Uterus (tissue), 4 donors: ENCODE results near the gene NRXN3. TPM values are rescaled to one million over a fixed set of nuclear protein-coding genes. Genes with fewer than 3 reads are reported as not detected.

Experiments used
- DNase-seq, 2 donors: peaks; one replicate each; pipeline ENCODE4 v3.0.0-alpha.2; 2019 to 2020
- H3K27ac ChIP-seq, 2 donors: fragments of 200-600 bp; sonication (generic); 1 replicate in 1 of 2; 2 replicates in 1 of 2; pipeline ENCODE4 v1.5.1; 2016 to 2018
- H3K27me3 ChIP-seq, 2 donors: fragments of 200-600 bp; sonication (generic); one replicate each; pipeline ENCODE4 v1.5.1; 2018 to 2019; ENCODE audit warnings: control low read depth in 1 of 2
- H3K36me3 ChIP-seq, 2 donors: fragments of 200-600 bp; sonication (generic); one replicate each; pipeline ENCODE4 v1.5.1; 2019; ENCODE audit warnings: control low read depth in 1 of 2
- H3K4me1 ChIP-seq, 2 donors: fragments of 200-600 bp; sonication (generic); one replicate each; pipeline ENCODE4 v1.5.1; 2018 to 2019; ENCODE audit warnings: control low read depth in 1 of 2
- H3K4me3 ChIP-seq, 2 donors: fragments of 200-600 bp; sonication (generic); 1 replicate in 1 of 2; 2 replicates in 1 of 2; pipeline ENCODE4 v1.5.1; 2018 to 2019; ENCODE audit warnings: mild to moderate bottlenecking in 1 of 2
- H3K9me3 ChIP-seq, 2 donors: fragments of 200-600 bp; sonication (generic); one replicate each; pipeline ENCODE4 v1.5.1; 2019; ENCODE audit warnings: control low read depth in 1 of 2
- CTCF ChIP-seq, 4 experiments: fragments of 200-600 bp in 2 of 4; fragments of 450-650 bp in 2 of 4; sonication (generic) in 2 of 4; IDR thresholded peaks; one replicate each; pipeline ENCODE4 v1.5.1; 2016 to 2019; ENCODE audit warnings: antibody characterized with exemption in 4 of 4, mild to moderate bottlenecking in 2 of 4, moderate library complexity in 1 of 4
- POLR2A ChIP-seq, 2 donors: fragments of 450-650 bp; IDR thresholded peaks; one replicate each; pipeline ENCODE4 v1.6.1; 2016; ENCODE audit warnings: antibody characterized with exemption in 2 of 2, mild to moderate bottlenecking in 1 of 2, moderate library complexity in 1 of 2
- intact Hi-C: fragments of 100-400 bp; cut with DNase I; formaldehyde crosslinking; loops from one replicate; pipeline ENCODE4 v1.15.1; 2023; ENCODE audit warnings: low total_unique reads
- total RNA-seq, 4 donors: library from RNA; depleted of rRNA in 3 of 4; stranded (reverse); fragments of >200 nt in 3 of 4; gene quantifications; one replicate each; pipeline versions ENCODE4 v1.1.0 to v1.2.4, GENCODE V29; 2014 to 2023
- donor health status: DM: yes; HTN: yes; CAD: no.

Gene NRXN3
- total RNA-seq, 4 donors from 2014 or later, result 2.9 to 17.0 (median 4.4) TPM

DNA sequence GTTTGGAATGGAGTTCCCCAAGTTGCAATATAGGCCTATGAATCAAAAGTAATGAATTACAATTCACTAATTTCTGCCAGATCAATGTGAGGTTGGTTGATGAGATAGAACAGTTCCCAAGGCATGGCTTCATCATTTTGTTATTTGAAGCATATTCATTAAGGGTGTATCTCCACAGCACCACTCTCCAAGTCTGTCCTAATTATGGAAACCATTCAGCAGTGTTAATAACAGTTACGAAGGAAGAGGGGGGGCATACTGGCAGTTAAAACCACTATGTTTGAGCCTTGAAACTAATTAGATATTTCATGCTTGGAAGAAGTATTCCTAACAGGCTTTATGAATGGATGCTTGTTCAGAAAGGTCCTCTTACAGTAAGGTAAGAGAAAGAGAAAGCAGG lies 1520.8 kb downstream of the NRXN3 start:
- intact Hi-C loops, result no loop called here
- no peak for TF ChIP-seq CTCF (IDR thresholded peaks at IDR 0.05)
- no peak for TF ChIP-seq POLR2A (IDR thresholded peaks at IDR 0.05)
- no peaks in the 10 kb centered on the region for H3K36me3 ChIP-seq
- DNase-seq, result no peak
- H3K27ac ChIP-seq, result no peak overlapping the region
- no peaks in the 10 kb centered on the region for H3K9me3 ChIP-seq
- H3K27me3 ChIP-seq, result no peaks in the 10 kb centered on the region
- H3K4me3 ChIP-seq, result no peak overlapping the region
- H3K4me1 ChIP-seq, result peaks cover 0 to 4% of the 10 kb centered on the region in 2 donors

DNA sequence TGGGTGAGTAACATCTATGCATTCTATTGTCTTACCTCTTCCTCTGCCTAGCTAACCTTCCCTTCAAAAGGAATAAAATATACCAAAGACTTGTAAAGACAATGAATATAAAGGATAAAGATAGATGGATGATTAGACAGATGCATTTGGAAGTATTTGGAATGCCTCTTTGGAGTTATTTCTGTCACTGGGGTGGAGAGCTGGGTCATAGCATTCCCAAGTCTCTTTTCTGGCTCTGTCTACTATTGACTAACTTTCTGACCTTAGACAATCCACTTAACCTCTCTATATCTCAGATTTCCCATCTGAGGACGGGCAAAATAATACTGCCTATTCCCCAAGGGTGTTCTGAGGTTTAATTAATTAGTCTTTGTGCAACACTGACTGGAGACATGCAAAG lies 1523.8 kb downstream of the NRXN3 start:
- Histone ChIP-seq H3K36me3 (no peaks in the 10 kb centered on the region), H3K27me3 (no peaks in the 10 kb centered on the region), H3K4me1 (peaks cover 0 to 4% of the 10 kb centered on the region in 2 donors), H3K4me3 (no peak overlapping the region), H3K27ac (no peak overlapping the region), H3K9me3 (no peaks in the 10 kb centered on the region)
- no peak for DNase-seq
- TF ChIP-seq POLR2A (IDR thresholded peaks at IDR 0.05) (no peak), CTCF (IDR thresholded peaks at IDR 0.05) (no peak)
- intact Hi-C loops, result no loop called here

- Histone ChIP-seq H3K27me3 (no peaks in the 10 kb centered on the region), H3K4me3 (no peak overlapping the region), H3K9me3 (no peaks in the 10 kb centered on the region), H3K36me3 (no peaks in the 10 kb centered on the region), H3K27ac (no peak overlapping the region), H3K4me1 (peaks cover 0 to 4% of the 10 kb centered on the region in 2 donors)
- intact Hi-C loops, result no loop called here
- DNase-seq, result no peak
- TF ChIP-seq CTCF (IDR thresholded peaks at IDR 0.05) (no peak), POLR2A (IDR thresholded peaks at IDR 0.05) (no peak)
Measured at GRCh38 chr14:79695307-79695706, 1525.1 kb downstream of the NRXN3 start.

DNA sequence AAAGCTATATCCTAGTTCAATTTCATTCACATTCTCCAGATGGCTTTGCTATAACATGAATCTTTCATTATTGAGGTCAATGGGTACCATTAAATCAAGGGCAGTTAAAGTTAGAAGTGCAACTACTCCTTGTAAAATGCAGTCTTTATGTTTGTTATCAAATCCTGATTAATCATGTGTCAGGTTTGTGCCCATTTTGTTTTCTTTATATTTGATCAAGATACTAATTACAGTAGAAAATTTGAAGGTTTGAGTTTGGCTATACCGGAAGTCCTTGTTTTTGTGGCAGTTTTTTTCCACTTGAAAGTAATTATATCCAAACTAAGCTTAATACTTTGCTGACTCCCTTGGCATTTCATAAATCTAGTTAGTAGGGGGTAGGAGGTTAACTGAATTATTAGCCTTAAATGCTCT lies 1528.1 kb downstream of the NRXN3 start:
- TF ChIP-seq POLR2A (IDR thresholded peaks at IDR 0.05) (no peak), CTCF (IDR thresholded peaks at IDR 0.05) (no peak)
- intact Hi-C loops, result no loop called here
- Histone ChIP-seq H3K27me3 (no peaks in the 10 kb centered on the region), H3K27ac (peak overlapping the region; percentile 36 to 54), H3K4me3 (no peak overlapping the region), H3K36me3 (no peaks in the 10 kb centered on the region), H3K9me3 (no peaks in the 10 kb centered on the region), H3K4me1 (peaks cover 0 to 3% of the 10 kb centered on the region in 2 donors)
- no peak for DNase-seq

- Histone ChIP-seq H3K27ac (peak overlapping the region; percentile 36 to 54), H3K27me3 (no peaks in the 10 kb centered on the region), H3K4me3 (no peak overlapping the region), H3K36me3 (no peaks in the 10 kb centered on the region), H3K4me1 (no peaks in the 10 kb centered on the region), H3K9me3 (no peaks in the 10 kb centered on the region)
- intact Hi-C loops, result no loop called here
- TF ChIP-seq POLR2A (IDR thresholded peaks at IDR 0.05) (no peak), CTCF (IDR thresholded peaks at IDR 0.05) (no peak)
- DNase-seq, result no peak
Measured at GRCh38 chr14:79699206-79699605, 1529.0 kb downstream of the NRXN3 start.
